NOMO-1 treated with DMSO at 0.1 percent for 48 hours (cell line): ENCODE data around the gene ABL2.
"Not testable (repeated sequence)": the region's sequence is repeated elsewhere in the genome, so short reads cannot be mapped to it uniquely, and the experiment has no call there.

ENCODE experiments used
- DNase-seq: peaks from one replicate; lab custom pipeline; 2025; ENCODE audit not compliant: unreplicated experiment; lab: John Stamatoyannopoulos, UW

ABL2 gene

DNA sequence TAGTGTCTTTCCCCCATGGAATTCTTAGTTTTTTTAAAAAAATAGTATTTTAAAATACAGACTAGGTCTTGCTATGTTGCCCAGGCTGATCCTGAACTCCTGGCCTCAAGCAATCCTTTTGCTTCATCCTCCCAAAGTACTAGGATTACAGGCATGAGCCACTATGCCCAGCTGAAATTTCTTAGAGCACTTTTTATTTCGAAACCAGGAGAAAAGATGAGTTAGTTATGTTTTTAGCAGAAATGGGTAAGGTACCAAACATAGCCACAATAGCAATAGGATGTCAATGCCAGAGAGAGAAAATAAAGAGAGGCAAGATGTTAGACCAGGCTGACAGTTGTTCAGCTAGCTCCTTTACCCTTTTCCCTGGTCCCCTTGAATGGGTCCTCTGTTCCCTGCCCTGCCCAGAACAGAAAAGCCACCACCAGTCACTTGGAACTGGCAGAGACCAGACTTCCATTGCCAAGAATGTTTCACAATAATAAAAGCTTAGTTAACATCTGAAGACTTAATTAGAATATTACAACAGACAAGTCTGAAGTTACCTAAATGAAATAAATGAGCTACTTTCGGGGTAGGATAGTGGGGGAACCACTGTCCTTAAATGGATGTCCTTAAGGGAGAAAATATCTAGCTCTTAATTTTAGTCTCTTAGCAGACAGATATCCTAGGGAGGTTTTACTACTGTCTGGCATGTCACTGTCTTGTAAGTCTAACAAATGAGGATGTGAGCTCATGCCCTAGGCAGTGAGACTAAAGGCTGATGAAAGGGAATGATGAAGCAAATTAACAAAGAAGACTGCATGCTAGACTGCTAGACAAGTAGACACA lies 54.3 kb downstream of the ABL2 start:
- peak; percentile 87 for DNase-seq

GRCh38 chr1:179170468-179170770 lies 59.1 kb downstream of the ABL2 start:
- not testable (repeated sequence) for DNase-seq

- peak; percentile 5 for DNase-seq
Observed at GRCh38 chr1:179169616-179170467, 59.6 kb downstream of the ABL2 start.

DNA sequence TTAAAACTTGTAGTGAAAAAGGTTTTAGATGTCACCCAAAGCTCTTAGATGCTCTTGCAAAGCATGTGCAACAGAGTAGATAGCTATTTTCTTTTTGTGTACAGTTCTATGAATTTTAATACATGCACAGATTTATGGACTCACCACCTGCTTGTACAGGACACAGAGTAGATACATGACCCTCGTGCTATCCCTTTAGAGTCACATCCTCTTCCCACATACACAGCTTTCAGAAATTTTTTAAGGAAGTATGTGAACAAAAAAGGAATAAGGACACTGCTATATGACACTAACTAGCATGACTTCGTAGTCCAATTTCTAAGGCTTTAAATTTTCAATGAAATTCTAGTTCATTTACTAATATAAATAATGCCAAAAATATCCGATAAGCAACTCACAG lies 60.9 kb downstream of the ABL2 start:
- no peak for DNase-seq

- DNase-seq = no peak
Observed at GRCh38 chr1:179167955-179168354, 61.5 kb downstream of the ABL2 start.

GRCh38 chr1:179167418-179167777 lies 62.1 kb downstream of the ABL2 start:
- DNase-seq = no peak

DNA sequence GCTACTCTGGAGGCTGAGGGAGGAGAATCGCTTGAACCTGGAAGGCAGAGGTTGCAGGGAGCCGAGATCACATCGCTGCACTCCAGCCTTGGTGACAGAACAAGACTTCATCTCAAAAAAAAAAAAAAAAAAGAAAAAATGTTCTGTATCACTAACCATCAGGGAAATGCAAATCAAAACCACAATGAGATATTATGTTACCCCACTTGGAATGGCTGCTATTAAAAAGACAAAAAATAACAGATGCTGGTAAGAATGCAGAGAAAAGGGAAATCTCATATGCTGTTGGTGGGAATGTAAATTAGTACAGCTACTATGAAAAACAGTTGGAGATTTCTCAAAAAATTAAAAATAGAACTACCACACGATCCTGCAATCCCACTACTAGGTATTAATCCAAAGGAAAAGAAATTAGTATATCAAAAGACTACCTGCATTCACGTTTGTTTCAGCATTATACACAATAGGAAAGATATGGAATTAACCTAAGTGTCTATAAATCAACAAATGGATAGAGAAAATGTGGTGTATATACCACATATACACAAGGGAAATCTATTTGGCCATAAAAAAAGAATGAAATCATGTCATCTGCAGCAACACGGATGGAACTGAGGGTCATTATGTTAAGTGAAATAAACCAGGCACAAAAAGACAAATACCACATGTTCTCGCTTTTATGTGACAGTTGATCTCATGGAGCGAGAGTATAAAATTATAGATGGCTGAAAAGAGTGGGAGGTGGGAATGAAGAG lies 62.6 kb downstream of the ABL2 start:
- no peak for DNase-seq

DNA sequence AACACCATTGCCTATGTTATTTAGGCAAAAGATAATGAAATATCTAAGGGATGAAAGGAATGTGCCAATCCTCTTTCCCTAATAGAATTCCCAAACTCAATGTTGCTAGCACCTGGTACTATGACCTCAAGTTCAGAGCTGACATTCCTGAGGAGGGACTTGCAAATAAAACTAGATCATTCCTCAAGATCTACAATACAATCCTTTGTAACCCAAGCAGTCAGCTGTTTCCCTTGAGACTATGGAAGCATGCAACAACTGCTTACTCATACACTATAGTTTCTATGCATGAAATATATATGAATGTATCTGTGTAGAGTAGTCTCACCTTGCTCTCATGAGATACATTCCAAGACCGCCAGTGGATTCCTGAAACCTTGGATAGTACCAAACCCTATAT lies 65.0 kb downstream of the ABL2 start:
- no peak for DNase-seq

- DNase-seq = no peak
Observed at GRCh38 chr1:179156708-179157107, 72.8 kb downstream of the ABL2 start.

DNA sequence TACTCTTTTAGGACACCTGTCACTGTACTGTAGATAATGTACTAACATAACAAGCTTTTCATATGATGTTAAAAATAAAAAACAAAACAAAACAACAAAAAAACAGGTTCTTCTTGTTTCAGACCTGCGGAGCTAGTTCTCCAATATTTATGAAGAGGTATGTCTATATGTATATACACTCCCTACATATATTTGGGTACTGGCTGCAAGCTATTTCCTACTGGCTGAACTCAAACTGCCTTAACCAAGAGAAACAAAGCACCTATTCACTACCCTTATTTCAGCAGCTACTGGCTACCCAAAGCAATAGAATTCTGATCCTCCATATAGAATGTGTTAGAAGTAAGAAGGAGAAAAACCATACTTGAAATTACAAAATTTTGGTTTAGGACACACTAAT lies 73.5 kb downstream of the ABL2 start:
- DNase-seq = no peak

DNA sequence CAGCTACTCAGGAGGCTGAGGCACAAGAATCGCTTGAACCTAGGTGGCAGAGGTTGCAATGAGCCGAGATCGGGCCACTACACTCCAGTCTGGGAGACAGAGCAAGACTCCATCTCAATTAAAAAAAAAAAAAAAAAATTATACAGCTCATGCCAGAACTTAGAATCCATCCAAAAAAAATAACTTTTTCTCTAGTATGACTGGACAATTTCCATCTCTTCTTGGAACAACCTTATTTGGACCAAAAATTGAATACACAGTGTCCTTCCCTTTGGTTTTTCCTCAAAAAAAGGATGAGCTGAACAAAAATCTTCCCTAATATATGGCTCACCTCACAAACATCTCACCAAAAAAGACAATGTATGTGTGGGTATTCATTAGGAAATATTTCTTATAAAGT lies 73.9 kb downstream of the ABL2 start:
- no peak for DNase-seq

DNA sequence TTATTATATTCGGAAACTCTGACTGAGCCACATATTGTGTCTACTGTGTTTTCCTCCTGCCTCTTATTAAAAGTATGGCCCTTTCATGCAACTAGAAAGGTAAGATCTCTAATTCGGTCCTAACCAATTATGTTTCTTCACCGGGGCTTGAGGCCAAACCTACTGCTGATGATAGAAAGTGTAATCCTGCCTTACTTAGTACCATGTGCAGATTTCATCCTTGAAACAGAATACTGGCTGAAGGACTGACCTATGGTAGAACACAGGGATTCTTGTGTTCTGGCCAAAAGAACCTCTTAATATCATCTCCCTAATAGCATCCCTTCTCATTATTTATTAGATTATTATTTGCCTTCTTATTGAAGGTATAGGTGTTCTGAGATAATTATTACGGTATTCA lies 75.0 kb downstream of the ABL2 start:
- DNase-seq = no peak

- no peak for DNase-seq
Observed at GRCh38 chr1:179153217-179153616, 76.3 kb downstream of the ABL2 start.

GRCh38 chr1:179151908-179152682 lies 77.4 kb downstream of the ABL2 start:
- no peak for DNase-seq

- no peak for DNase-seq
Observed at GRCh38 chr1:179146911-179147310, 82.6 kb downstream of the ABL2 start.

DNA sequence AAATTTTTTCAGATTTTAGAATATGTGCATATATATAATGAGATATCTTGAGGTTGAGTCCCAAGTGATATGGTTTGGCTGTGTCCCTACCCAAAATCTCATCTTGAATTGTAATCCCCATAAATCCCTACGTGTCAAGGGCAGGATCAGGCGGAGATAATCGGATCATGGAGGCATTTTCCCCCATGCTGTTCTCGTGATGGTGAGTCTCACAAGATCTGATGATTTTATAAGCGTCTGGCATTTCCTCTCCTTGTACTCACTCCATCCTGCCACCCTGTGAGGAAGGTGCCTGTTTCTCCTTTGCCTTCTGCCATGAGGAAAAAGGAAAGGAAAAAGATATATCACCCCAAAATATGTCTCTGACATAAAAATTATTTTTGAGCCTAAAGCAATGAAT lies 83.0 kb downstream of the ABL2 start:
- DNase-seq = no peak

DNA sequence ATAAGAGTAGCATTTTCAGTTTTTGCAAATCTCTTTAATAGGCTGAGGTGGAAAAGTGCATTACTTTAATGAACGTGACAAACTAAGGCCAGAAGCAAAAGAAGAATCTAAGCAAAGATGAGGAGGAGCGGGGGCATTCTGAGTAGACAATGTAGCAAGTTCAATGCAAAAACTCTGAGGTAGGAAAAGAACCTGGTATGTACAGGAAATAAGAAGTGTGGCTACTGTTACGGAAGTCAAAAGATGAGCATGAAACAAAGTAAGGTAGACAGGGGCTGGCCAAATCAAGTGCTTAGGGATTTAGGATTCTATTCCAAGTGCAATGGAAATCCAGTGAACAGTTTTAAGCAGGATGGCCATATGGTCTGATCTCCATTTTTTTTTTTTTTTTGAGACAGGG lies 84.0 kb downstream of the ABL2 start:
- DNase-seq = no peak

- DNase-seq = no peak
Observed at GRCh38 chr1:179144626-179145025, 84.9 kb downstream of the ABL2 start.

DNA sequence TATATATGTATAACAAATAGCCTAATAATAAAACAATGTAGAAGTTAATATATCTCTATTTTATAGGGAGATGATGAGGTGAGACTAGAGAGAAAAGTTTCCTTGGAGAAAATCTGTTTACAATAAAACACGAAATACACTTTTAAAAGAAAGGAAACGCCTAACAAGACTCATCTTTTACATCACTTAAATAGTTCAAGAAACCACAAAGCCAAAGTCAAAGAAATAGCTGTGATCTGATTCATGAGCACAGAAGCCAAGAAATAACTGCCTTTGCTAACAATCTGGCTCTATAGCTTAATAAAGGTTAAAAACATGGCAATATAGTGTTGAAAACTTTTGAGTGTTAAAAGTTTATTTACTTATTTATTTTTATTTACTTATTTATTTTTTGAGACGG lies 86.2 kb downstream of the ABL2 start:
- peak; percentile 48 for DNase-seq

DNA sequence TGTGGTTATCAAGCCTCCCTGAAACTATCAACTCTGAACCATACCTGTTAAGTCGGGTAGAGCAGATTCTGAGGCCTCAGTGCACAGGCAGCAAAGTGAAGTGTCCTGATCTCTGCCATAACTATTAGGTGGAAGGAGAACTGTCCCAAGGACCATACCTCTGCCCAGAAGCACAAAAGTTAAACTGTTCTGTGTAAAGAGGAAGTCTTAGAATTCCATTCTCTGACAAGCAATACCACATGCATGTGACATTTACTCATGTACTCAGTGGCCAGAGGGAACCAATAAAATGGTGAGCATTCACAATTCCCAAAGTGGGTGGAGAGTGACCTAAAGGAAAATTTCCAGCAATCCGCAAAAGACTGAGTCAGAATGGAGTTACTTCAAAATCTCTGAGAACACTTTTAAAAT lies 86.6 kb downstream of the ABL2 start:
- DNase-seq = peak; percentile 64
